GM18858 (cell line): ENCODE data around the gene FMN2.

ENCODE experiments used
- ATAC-seq: cut with Tn5 transposase; IDR thresholded peaks from one replicate; pipeline ENCODE4 v1.9.1; 2021; ENCODE audit not compliant: unreplicated experiment

FMN2 gene

GRCh38 chr1:240349695-240350094, 258.0 kb downstream of the FMN2 start:
- no peak for ATAC-seq

- ATAC-seq = no peak
Observed at GRCh38 chr1:240350910-240351331, 259.2 kb downstream of the FMN2 start.

- ATAC-seq = no peak
Observed at GRCh38 chr1:240351690-240352089, 260.0 kb downstream of the FMN2 start.

DNA sequence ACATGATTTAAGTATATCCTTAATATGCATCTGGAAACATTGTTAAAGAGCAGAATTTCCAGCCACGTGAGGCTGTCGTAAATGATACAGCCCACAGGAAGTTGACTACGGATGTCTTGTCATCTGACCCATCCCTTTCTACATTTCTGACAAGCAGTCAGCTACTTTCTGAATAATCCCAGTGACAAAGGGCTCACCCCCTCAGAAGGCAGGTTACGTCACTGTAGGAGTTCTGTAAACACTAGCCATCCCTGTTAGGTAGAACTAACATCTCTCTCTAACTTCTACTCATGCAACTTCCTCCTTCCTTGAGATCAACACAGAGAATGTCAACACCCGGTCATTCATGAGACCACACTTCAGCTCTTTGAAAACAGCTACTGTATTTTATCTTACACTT, 261.1 kb downstream of the FMN2 start:
- ATAC-seq = no peak

DNA sequence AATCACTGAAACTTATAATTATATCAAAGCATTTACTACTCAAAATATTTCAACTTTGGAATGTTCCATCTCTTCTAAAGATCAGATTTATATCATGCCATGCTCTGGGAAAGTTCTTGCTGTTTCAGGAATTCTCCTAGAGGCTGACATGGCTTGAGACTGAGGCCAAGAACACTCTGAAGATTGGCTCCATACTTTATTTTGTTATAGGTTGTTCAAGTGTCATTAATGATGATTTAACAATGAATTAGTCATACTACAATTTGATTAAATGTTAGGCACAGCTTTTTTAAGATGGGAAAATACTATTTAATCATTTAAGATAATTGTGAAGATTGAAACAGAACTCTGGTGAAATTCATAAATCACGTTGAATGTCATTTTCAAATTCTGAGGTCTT, 264.9 kb downstream of the FMN2 start:
- ATAC-seq = no peak

DNA sequence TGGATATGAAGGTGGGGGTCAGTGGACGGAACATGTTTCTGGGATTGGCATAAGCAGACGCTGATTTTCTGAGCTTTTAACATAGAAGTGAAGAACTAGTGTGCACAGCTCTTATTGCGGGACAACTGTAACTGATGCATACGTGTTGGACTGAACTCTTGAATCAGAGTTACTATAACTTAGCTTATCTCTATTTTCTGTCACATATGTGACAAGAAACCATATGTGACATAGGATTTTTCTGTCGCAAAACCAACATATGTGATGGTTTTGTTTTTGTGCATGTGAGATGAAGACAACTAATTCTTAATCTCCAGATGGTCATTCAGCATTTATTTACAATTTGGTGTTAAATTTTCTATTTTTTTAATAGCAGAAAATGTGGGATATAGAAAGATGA, 270.4 kb downstream of the FMN2 start:
- no peak for ATAC-seq

DNA sequence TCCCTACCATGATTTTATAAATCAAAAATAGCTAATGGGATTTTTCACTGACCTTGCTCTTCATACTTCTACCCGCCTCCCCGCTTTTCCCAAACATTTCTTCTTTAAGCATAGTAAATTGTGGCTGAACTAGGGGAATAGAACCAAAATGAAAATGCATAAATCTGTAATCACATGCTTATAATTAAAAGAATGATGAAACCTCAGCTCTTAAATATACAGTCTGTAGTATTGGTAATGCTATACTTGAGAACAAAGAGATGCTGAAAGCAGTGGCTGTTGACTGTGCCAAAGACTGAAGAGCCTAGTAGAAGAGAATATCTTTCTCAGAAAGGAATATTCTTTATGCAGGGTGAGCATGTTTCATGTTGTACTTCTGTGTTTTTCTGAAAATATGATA, 271.1 kb downstream of the FMN2 start:
- no peak for ATAC-seq

DNA sequence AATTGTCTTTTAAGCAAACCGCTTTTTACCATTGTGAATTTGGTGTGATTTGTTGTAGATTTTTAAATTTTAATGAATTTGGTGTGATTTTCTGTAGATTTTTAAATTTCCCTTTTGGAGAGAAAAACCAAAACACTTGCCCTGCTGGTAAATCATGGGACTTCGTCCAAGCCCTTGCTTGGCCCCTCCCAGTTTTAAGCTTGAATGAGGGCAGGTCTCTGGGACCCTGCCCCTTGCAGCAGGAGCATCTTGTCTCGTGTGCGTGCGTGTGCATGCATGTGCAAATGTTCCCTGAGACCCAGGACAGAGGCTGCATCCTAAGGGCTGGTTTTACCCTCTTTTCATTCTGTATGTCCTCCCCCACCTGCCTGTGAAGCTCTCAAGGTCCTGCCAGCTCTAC, 271.6 kb downstream of the FMN2 start:
- no peak for ATAC-seq

- ATAC-seq = no peak
Observed at GRCh38 chr1:240363914-240364313, 272.2 kb downstream of the FMN2 start.

DNA sequence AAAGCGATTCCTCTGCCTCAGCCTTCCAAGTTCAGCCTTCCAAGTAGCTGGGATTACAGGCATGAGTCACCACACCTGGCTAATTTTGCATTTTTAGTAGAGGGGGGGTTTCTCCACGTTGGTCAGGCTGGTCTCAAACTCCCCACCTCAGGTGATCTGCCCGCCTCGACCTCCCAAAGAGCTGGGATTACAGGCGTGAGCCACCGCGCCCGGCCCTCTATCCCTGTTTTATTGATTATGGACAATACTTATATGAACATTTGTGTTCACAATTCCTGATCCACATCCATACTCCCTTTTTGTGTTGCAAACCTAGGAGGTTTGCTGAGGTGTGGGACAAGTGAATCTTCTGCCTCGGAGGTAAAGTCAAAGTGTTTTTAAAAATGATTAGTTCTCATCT, 275.0 kb downstream of the FMN2 start:
- no peak for ATAC-seq

- no peak for ATAC-seq
Observed at GRCh38 chr1:240385551-240385950, 293.9 kb downstream of the FMN2 start.

GRCh38 chr1:240385985-240386978, 294.6 kb downstream of the FMN2 start:
- ATAC-seq = no peak

DNA sequence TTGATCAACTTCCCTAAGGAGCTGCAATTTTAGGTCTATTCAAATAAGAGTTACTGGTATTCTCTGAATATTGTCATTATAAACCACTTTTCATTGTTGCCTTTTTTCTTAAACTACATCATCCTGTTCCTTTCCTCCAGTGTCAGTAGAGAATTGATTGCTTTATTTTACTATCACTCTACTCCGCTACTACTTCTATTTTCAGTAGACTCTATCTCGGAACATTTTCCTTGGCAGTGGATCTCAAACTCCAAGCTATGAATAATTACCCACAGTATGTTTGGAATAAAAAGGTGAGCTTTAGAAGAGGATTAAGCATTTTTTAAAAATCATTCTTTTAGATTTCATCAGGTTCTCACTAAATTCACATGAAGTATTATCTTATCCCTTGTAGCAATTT, 295.4 kb downstream of the FMN2 start:
- no peak for ATAC-seq

GRCh38 chr1:240391660-240392260, 300.1 kb downstream of the FMN2 start:
- ATAC-seq = no peak

DNA sequence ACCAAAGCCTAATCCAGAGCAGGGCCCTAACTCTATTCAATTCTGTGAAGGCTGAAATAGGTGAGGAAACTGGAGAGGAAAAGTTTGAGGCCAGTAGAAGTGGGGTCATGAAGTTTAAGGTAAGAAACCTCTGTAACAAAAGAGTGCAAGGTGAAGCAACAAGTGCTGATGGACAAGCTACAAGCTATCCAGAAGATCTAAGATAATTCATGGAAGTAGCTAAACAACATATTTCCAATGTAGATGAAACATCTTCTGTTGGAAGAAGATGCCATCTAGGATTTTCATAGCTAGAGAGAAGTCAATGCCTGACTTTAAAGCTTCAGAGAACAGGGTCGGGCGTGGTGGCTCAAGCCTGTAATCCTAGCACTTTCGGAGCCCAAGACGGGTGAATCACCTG, 302.7 kb downstream of the FMN2 start:
- no peak for ATAC-seq

GRCh38 chr1:240395336-240395735, 303.7 kb downstream of the FMN2 start:
- ATAC-seq = no peak

- no peak for ATAC-seq
Observed at GRCh38 chr1:240399381-240399780, 307.7 kb downstream of the FMN2 start.

DNA sequence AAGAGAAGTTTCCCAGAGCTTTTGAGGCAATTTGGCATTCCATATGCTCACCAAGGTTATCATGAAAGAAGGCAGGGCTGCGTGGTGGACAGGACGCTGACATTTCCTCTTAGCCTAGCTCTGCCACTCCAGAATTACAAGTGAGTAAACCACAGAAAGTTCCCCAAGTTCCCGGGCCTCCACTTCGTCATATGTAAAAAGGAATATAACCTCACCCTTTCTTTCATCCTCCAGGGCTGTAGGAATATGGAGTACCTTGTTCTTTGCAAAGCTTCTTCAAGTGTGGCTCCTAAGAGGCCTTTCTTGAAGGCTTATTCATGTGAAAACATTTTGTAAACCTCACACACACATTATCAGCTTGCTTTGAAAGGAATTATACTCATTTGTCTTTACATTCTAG, 310.0 kb downstream of the FMN2 start:
- no peak for ATAC-seq

- no peak for ATAC-seq
Observed at GRCh38 chr1:240402326-240402725, 310.6 kb downstream of the FMN2 start.

DNA sequence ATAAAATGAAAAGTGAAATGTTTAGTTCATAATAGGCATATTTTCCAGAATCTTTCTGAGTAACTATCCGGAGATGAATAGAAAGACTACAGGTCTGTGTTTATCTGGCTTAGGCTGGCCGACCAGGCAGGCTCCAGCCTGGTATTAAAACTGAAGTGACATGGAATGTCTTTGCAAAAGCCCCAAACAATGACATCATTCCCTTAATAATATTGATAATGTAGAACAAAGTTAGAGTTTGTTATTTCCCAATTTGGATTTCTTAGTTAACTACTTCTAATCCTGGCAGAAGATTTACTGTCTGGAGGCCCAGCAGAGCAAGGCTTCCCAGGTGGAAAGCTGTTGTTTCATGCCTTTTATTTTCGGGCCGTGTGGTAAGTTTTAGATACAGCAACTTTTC, 312.6 kb downstream of the FMN2 start:
- ATAC-seq = no peak

DNA sequence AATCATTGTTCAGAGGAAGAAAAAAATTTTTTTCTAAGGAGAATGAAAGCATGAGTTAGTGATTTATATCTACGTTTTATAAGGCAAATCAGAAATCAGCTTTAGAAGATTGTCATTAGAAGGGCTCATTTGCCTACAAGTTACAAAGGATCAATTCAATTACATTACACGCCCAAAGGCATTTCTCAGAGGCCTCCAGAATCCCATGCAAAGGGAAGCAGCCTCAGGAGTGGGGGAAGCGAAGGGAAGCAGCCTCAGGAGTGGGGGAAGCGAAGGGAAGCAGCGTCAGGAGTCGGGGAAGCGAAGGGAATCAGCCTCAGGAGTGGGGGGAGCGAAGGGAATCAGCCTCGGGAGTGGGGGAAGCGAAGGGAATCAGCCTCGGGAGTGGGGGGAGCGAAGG, 314.1 kb downstream of the FMN2 start:
- no peak for ATAC-seq

- ATAC-seq = no peak
Observed at GRCh38 chr1:240407407-240407806, 315.7 kb downstream of the FMN2 start.
